Measurements from ENCODE around the gene LPAR6. TPM values are rescaled to one million over a fixed set of nuclear protein-coding genes. Genes with fewer than 3 reads are reported as not detected.

The LPAR6 gene
- total RNA-seq, 1 experiment from 2014 or later: not detected

DNA sequence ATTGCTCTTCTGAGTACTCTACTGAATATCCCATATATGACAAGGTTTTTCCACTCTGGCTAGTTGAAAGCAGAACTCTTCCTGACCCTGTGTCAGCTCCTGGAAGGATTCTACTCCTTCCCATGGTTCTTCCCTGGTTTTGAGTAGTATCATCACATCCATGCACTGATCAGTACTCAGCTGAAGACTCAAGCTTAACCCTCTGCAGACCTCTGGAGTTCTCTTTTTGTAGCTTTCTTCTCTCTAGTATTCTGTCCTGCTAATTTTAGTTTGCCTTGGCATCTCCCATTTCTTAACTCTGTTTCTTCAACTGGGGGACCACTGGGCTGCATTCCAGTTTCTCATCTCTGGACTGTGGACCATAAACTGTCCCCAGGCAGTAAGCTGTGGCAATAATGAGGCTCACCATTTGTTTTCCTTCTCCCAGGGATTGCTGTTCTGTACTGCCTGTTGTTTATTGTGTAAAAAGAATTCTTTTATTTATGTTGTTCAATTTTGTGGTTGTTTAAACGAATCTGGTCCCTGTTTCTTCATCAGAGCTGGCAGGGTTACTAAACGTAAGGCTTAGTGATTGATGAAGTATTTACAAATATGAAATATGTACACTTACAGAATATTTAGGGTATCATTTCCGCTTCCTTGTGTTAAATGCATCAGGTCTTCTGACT is 19.7 kb downstream of the LPAR6 start:
- ChIA-PET POLR2A (no interaction called here), CTCF (no interaction called here)
- Mint-ChIP-seq H3K4me1 (ENCODE audit: low read depth, unreplicated experiment) (no peaks in the 10 kb centered on the region), H3K9me3 (ENCODE audit: unreplicated experiment) (peaks cover 11% of the 10 kb centered on the region), H3K27ac (ENCODE audit: unreplicated experiment) (no peak overlapping the region), H3K36me3 (ENCODE audit: insufficient read depth, unreplicated experiment) (peaks cover 4% of the 10 kb centered on the region), H3K4me3 (ENCODE audit: unreplicated experiment) (no peak overlapping the region), H3K27me3 (ENCODE audit: insufficient read depth, unreplicated experiment) (no peaks in the 10 kb centered on the region)
- Histone ChIP-seq H3K27me3 (replicated peaks; ENCODE audit: control insufficient read depth, insufficient read depth, low read length) (no peaks in the 10 kb centered on the region), H3K9me3 (no peaks in the 10 kb centered on the region), H3K4me1 (peaks cover 3% of the 10 kb centered on the region; the same call in 1 of the 2 replicates), H3K4me3 (ENCODE audit: low read depth, low read length) (no peak overlapping the region), H3K36me3 (ENCODE audit: control insufficient read depth, insufficient read depth, low read length) (peaks cover 1% of the 10 kb centered on the region; the same call in 1 of the 2 replicates)
- TF ChIP-seq, protein P1, sequence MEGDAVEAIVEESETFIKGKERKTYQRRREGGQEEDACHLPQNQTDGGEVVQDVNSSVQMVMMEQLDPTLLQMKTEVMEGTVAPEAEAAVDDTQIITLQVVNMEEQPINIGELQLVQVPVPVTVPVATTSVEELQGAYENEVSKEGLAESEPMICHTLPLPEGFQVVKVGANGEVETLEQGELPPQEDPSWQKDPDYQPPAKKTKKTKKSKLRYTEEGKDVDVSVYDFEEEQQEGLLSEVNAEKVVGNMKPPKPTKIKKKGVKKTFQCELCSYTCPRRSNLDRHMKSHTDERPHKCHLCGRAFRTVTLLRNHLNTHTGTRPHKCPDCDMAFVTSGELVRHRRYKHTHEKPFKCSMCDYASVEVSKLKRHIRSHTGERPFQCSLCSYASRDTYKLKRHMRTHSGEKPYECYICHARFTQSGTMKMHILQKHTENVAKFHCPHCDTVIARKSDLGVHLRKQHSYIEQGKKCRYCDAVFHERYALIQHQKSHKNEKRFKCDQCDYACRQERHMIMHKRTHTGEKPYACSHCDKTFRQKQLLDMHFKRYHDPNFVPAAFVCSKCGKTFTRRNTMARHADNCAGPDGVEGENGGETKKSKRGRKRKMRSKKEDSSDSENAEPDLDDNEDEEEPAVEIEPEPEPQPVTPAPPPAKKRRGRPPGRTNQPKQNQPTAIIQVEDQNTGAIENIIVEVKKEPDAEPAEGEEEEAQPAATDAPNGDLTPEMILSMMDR (IDR thresholded peaks at IDR 0.05; ENCODE audit: insufficient read depth in 1 of 2, low read depth in 1 of 2, low read length in 1 of 2, severe bottlenecking in 1 of 2, unreplicated experiment in 1 of 2): no peak
- intact Hi-C loops (cut with micrococcal nuclease; ENCODE audit: unreplicated experiment): no loop called here
- no peak for DNase-seq
- no TSS peak for BruUV-seq (replicated peaks)

DNA sequence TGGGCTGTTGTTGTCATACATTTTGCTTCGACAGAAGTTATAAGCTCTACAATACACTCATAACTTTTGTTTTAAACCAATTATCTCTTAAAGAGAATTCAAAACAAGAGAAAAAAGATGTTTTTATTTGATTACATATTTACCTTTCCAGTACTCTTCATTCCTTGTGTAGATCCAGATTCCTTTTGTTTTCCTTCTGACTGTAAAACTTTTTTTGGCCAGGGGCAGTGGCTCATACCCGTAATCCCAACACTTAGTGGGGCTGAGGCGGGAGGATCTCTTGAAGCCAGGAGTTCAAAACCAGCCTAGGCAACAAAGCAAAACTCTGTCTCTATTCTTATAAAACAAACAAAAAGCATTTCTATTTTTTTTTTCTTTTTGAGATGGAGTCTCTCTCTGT is 21.7 kb downstream of the LPAR6 start:
- H3K9me3 ChIP-seq: no peaks in the 10 kb centered on the region
- no TSS peak for BruUV-seq (replicated peaks)
- Mint-ChIP-seq H3K4me3 (ENCODE audit: unreplicated experiment) (no peak overlapping the region), H3K27ac (ENCODE audit: unreplicated experiment) (no peak overlapping the region), H3K27me3 (ENCODE audit: insufficient read depth, unreplicated experiment) (no peaks in the 10 kb centered on the region), H3K4me1 (ENCODE audit: low read depth, unreplicated experiment) (no peaks in the 10 kb centered on the region), H3K9me3 (ENCODE audit: unreplicated experiment) (peaks cover 11% of the 10 kb centered on the region), H3K36me3 (ENCODE audit: insufficient read depth, unreplicated experiment) (peaks cover 4% of the 10 kb centered on the region)
- H3K4me3 ChIP-seq (ENCODE audit: low read depth, low read length): no peak overlapping the region
- no peaks in the 10 kb centered on the region for H3K4me1 ChIP-seq
- ChIA-PET POLR2A (no interaction called here), CTCF (no interaction called here)
- intact Hi-C loops (cut with micrococcal nuclease; ENCODE audit: unreplicated experiment): no loop called here
- TF ChIP-seq, protein P1 (IDR thresholded peaks at IDR 0.05; ENCODE audit: insufficient read depth in 1 of 2, low read depth in 1 of 2, low read length in 1 of 2, severe bottlenecking in 1 of 2, unreplicated experiment in 1 of 2): no peak
- peaks cover 1% of the 10 kb centered on the region; the same call in 1 of the 2 replicates for H3K36me3 ChIP-seq (ENCODE audit: control insufficient read depth, insufficient read depth, low read length)
- H3K27me3 ChIP-seq (replicated peaks; ENCODE audit: control insufficient read depth, insufficient read depth, low read length): no peaks in the 10 kb centered on the region
- DNase-seq: no peak

- H3K4me3 ChIP-seq (ENCODE audit: low read depth, low read length): no peak overlapping the region
- no TSS peak for BruUV-seq (replicated peaks)
- intact Hi-C loops (cut with micrococcal nuclease; ENCODE audit: unreplicated experiment): no loop called here
- no peak for DNase-seq
- H3K36me3 ChIP-seq (ENCODE audit: control insufficient read depth, insufficient read depth, low read length): no peaks in the 10 kb centered on the region
- H3K9me3 ChIP-seq: no peaks in the 10 kb centered on the region
- H3K27me3 Mint-ChIP-seq (ENCODE audit: insufficient read depth, unreplicated experiment): no peaks in the 10 kb centered on the region
- H3K27ac Mint-ChIP-seq (ENCODE audit: unreplicated experiment): no peak overlapping the region
- no peaks in the 10 kb centered on the region for H3K36me3 Mint-ChIP-seq (ENCODE audit: insufficient read depth, unreplicated experiment)
- no peaks in the 10 kb centered on the region for H3K9me3 Mint-ChIP-seq (ENCODE audit: unreplicated experiment)
- no peaks in the 10 kb centered on the region for H3K27me3 ChIP-seq (replicated peaks; ENCODE audit: control insufficient read depth, insufficient read depth, low read length)
- H3K4me1 Mint-ChIP-seq (ENCODE audit: low read depth, unreplicated experiment): no peaks in the 10 kb centered on the region
- TF ChIP-seq, protein P1 (IDR thresholded peaks at IDR 0.05; ENCODE audit: insufficient read depth in 1 of 2, low read depth in 1 of 2, low read length in 1 of 2, severe bottlenecking in 1 of 2, unreplicated experiment in 1 of 2): no peak
- no peaks in the 10 kb centered on the region for H3K4me1 ChIP-seq
- no peak overlapping the region for H3K4me3 Mint-ChIP-seq (ENCODE audit: unreplicated experiment)
- POLR2A ChIA-PET: no interaction called here
- CTCF ChIA-PET: no interaction called here
Measured at GRCh38 chr13:48386816-48387215, 26.1 kb downstream of the LPAR6 start.

Measured in Caco-2 (cell line).